NCI-H526 treated with DMSO at 0.1 percent for 48 hours (cell line): Measurements from ENCODE around the gene KY.

Experiments
- DNase-seq: peaks from one replicate; lab custom pipeline; 2025; lab: John Stamatoyannopoulos, UW

The KY gene, protein sequence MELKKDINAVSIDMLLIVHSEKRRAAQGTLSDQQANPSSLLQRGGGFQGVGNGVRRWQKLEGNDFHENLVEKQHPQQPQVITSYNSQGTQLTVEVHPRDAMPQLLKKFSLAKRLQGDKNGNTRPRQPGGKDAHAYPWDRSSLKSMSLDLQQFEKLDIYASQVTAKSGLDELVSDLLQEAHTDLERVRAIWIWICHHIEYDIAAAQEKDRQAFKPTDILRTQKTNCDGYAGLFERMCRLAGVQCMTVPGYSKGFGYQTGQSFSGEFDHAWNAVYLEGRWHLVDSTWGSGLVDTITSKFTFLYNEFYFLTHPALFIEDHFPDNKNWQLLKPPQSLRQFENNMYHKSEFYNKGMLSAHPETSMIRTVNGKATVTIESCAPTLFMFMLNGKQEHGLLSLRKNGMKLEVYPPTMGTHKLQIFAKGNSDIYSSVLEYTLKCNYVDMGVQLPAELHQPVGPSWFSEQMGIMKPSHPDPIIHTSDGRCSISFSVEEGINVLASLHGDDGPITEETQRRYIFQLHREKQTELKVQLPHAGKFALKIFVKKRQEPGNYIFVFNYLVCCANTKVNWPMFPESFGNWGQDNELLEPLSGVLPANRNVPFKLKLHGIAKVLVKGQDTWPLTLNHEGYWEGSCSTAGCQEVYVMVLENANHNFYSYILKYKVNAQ

DNA sequence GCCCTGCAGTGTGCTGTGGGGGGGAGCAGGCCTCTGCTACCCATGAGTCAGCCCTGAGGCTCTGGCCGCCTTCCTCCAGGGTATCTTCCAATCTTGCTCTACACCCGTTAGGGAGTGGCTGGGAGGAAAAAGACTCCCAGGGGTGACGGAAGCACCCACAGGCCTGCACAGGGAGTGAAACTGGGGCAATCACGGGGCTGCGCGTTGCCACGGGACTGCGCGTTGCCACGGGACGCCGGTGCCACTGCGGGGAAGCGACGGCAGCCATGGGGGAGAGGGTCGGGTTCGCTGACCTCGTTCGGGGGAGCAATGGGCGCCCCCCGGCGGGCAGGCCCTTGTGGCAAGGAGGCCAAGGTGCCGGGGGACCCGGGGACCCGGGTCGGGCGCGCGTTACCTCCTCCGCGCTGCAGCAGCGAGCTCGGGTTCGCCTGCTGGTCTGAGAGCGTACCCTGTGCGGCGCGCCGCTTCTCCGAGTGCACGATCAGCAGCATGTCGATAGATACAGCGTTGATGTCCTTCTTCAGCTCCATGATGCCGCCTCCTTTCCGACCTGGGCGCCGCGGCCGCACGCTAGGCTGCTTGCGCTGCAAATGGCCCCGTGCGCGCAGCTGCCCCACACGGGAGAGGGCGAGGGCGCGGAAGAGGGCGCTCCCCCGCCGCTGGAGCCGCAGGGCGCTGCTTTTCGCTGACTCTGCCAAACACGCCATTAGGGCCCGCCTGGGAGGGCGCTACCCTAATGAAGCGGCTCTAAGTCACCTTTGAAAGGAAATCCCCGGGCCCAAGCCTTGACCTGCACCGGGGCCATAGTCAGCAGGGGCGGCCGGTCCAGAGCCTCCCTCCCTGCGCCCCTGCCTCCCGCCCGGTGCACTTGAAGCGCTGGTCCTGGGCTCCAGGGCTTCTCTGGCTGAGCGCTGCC, at the start of gene KY:
KY (minus strand) TSS at position 592 of the 916 bp plus-strand sequence; CDS start at position 530, 62 bp downstream.
- peak; percentile 31 for DNase-seq

DNA sequence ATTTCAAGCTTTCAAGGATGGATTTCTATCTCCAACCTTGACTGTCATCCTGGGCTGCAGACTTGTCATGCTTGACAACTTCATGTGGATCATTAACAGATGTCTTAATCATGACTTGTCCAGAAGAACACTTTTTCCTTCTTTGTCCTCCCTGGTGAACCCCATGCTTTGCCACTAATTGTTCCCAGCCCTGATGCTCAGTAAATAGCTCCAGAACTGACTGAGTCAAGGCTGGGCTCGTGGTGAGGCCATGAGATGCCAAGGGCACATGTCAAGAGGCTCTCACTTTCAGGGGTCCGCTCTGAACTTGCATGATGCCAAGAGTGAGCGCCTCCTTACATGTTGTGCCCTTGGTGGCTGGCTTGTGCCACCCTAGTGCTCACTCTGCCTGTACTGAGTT, 48.9 kb upstream of the KY start:
- DNase-seq: no peak

DNA sequence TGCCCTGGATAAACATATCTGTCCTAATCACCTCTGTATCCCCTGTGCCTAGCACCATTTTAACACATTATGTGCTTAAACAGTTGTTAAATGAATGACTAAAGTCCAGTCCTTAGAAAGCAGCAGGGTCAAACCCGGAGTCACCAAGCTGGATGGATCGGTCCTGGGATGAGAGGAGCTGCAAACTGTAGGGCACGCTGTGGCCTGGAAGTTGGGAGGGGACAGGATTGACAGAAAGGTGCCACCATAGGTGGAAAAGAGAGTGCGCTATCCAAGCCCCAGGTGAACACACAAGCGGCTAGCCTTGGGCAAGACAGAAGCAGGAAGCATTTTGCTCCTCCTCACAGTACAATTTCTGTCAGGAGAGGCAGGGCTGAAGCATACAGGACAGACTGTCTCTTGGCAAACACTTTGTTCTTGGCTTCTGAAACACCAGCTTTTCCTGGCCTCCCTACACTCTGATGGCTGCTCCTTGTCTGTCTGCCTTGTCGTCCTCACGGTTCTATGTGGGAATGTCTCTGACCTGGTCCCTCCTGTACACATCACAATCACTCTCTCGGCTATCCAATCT, 48.4 kb upstream of the KY start:
- no peak for DNase-seq

DNA sequence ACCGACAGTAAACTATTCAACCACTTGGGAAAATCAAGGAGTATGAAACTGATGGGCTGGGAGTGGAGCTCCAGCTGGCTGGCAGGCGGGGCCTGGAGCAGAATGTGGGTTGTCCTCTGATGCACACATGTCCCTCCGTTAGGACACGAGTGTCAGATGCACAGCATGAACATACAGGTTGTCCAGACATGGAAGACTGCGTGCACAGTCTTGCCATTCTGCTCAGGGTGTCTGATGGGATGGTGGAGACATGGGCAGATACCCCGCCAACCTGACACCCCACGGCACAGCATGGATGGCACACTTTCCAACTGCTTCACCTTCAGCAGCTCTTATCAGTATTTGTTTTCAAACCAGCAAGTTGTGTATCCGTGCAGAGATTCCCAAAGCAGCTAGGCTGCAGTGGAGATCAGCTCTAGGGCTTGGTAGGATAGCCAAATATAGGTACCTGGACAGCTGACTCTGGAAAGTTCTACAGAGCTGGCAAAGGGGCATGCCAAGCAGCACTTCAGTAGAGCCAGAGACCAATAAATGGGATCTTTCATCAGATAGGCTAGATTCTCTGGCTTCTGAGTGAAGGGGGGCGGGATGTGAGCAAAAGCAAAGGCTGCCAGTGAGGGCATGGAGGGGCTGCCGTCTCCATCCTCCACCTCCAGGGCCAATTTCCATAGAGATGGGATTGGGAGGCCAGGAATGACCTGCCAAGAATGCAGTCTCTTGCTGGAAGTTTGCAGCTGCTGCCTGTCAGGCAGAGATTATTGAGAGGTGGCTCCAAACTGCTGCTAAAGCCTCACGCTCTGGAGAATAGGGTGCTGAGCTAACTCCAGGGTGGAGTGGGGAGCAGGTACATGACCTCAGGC, 47.2 kb upstream of the KY start:
- no peak for DNase-seq

DNA sequence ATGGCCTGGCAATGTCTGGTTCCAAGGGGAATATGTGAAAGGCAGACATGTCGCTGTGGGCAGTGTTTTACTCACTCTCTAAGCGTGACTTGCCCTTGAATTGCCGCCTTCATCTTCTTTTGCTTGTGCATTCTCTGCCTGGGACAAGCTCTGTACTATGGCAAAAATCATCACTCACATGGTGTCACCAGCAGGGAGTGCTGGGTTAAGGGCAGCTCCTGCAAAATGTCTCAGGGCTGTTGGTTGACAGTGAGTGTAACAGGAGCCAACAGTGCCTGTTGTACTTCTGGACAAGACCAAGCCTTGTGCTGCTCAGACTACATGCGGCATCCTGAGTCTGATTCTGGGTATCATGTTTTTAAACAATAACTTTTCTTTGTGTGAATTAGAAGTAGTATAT, 45.3 kb upstream of the KY start:
- DNase-seq: no peak

DNA sequence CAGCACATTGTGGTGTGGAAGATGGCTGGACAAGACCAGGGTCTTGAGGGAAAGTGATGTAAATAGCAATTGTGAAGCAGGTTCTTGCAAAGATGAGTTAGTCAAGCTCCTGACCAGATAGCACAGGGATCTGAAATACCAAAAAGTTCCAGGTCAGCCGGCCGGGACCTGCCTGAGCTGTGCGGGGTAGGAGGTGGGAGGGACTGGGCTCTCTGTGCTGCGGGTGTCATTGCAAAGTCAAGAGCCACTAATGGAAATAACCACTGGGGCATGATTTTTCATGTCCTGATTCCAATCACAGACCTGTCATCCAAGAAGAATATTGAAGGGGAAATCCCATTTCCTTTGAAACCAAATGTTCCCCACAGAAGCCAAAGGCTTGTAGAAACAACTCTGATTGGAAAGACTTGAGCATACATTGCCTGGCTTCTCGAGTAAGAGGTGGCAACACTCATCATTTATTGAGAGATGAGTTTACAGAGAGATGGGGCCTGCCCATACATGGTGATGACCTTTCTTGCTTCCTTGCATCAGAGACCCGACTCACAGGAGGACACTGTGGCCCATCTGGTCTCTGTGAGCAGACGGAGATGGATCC, 44.2 kb upstream of the KY start:
- DNase-seq: no peak

DNA sequence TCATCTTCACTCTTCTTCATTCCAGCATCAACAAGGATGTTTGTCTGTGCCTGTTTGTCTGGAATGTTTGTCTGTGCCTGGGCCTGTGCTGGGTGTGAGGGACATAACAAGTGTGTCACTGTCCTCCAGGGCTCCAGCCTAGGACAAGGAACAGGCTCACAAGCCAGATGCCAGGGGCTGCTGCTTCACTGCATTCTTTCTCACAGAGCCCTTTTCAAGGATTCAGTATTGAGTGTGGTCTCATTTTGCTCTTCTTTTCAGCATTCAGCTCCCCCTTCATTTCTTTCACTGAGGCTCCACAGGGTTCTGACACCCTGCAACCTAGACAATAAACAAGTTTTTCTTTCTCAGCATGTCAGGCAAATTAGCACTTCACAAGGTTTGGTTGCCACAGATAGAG, 43.6 kb upstream of the KY start:
- DNase-seq: no peak

DNA sequence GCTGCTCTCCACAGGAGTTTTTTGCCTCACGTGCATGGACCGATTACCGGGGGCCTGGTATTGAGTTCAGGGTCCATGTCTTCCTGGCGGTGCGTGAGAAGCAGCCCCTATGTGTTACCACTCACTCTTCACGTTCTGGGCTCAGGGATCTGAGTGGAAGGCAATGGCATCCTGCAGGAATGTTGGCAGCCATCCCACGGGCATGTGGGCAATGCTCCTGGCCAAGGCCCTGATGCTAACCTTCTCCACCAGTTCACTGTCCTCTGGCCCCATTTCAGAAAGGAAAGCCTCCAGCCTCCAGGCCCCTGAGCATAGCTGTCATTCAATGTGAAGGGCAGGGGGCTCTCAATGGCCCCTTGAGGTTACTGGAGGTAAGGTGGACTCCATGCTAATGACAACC, 43.0 kb upstream of the KY start:
- DNase-seq: no peak

DNA sequence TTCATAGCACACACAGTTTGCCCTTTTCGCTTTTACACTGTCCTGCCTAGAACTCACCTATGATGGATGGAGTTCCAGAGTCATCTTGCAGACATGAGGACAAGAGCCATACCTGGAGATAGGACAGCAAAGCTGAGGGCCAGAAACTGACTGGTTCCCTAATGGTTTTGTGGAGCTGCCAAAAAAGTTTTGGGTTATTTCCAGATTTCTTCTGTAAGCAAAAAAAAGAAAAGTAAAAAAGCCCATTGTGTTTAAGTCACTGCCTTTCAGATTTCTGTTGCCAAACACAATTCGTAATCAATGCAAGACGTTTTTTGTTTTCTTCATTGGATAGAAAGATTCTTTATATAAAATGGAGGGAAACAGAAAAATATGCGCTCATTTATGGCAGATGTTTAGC, 42.4 kb upstream of the KY start:
- DNase-seq: no peak

DNA sequence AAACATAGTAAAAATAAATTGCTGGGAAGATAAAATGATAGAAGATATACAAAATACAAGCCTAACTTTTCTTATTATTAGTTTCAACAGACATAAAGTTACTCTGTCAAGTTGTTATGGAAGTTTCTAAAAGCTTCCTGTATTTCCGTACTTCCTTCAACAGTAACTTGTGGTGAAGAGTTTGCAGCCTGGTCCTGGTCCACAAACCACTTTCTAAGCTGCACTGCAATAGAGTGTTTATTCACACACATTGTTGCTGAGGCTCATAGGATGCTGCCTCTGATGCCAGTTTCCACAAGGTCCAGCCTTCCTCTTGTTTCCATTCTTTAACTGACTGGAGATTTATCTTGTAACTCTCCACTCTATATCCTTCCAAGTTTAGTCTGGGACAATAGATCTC, 39.4 kb upstream of the KY start:
- no peak for DNase-seq

DNA sequence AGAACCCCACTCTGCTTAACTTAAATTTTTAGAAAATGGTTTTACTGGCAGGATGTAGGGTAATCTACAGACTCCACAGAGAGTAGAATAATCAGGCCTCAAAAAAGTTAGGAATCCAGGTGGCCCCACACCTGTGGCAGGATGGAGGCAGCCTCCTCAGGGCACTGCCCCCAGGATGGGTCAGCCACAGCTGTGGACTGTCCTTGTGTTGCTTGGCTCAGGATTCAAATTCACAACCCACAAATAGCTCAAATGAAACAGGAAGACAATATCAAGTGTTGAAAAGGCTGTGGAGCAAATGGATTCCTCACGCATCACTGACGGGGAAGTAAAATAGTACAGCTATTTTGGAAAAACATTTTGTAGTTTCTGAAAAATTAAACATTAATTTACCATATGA, 36.8 kb upstream of the KY start:
- no peak for DNase-seq

DNA sequence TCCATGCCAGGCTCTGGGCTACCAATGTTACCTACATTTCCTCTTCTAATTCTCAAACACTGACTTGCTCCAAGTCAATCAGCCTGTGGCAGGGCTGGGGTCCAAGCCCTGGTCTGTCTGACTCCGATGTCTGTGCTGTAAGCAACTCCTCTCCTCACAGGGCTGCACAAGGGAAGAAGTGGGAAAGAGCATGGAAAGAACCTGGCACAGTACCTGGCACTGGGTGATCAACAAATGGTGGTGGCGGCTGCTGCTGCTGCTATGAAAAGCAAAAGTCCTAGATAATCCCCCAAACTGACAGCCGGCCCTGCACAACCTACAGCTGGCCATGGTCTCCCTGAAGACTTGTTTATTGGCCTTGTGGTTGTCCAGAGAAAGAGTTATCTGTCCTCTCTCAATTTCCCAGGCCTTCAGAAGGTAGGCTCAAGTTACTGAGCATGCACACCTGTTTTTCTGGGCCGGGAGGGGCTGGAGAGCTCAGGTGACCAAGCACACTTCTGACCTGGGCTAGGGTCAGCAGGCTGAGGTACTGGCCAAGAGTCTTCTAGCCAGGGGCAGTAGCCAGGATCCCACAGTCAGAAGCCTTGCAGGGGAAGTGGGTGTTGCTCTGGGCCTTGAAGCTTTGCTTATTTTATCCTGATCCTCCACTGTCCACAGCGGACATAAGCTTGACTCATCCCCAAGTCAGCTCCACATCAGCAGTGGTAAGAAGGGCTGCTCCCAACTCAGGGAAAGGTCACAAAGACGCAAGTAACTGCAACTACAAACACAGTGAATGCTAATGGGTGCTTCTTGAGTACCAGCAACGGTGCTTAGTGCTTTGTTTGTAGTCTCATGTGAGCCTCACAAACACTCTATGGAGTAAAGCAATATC, 35.3 kb upstream of the KY start:
- no peak for DNase-seq

DNA sequence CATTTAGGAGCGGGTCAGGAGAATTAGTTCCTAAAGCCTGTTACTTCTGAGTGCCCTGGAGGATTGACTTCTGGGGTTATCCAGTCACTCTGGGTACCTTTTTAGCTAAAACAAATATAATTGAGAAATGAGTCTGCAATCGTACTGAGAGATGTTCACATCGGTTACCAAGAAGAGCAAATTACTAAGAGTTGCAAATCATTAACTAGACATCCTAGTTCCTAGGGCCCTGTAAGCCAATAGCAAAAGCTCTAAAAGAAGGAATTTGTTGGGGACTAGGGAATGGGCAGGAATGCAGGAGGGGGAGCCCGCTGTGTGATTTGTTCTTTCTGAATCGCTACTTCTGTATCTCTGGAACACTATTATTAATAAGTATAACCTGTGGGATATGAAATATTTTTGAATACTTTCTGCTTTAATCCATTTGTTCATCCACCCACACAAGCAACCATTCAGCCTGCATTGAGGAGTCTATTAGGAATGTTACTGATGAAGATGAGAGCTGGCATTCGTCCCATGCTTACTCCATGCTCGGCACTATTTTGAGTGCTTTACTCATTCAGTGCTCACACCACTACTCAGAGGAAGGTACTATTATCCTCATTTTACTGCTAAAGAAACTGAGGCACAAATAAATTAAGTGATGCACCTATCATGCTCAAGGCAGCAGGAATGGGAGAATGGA, 31.5 kb upstream of the KY start:
- DNase-seq: no peak

DNA sequence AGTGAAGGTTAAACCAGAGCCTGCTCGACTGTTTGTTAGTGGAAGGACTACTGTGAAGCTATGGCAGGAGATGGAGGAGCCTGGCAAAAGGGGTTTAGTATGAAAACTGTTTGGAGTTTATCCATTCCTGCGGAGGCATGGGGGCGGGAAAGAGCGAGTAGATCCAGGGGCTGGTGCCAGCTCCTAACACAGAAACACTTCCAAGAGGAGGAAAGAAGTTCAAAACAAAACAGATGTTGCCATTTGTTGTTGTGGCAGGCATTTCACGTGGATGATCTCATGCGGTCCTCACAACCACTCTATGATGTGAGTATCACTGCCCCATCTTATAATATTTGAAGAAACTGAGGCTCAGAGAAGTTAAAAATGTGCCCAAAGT, 30.7 kb upstream of the KY start:
- no peak for DNase-seq

DNA sequence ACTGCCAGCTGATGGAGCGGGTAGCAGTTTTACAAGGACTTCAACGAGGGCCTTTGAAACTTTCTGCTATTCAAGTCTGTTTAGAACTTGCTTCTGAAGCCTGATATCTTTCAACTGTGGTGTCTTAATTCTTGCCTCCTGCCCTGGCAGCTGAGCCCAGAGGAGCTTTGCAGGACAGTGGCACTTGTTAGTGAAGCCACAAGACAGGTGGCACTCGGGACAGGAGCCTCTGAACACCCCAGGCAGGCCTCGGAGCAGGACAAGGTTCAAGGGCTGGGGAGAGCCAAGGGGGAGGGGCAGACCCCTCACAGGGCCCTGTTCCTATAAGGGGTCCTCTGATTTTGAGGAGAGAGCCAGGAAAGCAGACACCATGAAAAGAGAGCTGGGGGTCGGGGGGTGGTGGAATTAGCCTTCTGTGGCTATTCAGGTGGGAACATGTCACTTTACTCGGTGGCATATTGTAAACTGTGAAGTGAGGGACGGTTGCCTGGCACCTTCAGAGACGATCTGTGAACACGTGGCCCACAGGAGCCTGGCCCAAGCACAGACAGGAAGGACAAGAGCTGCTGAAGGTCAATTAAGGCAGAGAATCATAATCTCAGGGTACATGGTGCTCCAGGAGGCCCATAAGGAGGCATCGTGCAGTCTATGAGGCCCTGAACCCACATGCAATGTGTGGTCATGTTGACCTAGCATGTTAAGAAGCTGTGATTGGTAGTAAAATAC, 30.1 kb upstream of the KY start:
- no peak for DNase-seq

DNA sequence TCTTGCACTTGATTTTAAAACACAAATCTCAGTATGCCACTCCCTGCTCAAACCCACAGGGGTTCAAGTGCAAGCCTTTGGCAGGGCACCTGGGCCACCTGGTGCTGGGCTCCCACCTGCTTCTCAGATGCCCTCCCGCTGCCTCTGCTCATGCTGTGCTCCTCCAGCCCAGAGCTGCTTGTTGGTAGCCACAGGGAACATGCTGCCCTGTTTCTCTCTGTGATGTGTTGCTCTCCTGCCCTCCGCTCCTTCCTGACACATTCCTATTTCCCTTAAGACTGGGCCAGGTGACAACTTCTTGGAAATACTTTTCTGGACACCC, 27.1 kb upstream of the KY start:
- DNase-seq: no peak

DNA sequence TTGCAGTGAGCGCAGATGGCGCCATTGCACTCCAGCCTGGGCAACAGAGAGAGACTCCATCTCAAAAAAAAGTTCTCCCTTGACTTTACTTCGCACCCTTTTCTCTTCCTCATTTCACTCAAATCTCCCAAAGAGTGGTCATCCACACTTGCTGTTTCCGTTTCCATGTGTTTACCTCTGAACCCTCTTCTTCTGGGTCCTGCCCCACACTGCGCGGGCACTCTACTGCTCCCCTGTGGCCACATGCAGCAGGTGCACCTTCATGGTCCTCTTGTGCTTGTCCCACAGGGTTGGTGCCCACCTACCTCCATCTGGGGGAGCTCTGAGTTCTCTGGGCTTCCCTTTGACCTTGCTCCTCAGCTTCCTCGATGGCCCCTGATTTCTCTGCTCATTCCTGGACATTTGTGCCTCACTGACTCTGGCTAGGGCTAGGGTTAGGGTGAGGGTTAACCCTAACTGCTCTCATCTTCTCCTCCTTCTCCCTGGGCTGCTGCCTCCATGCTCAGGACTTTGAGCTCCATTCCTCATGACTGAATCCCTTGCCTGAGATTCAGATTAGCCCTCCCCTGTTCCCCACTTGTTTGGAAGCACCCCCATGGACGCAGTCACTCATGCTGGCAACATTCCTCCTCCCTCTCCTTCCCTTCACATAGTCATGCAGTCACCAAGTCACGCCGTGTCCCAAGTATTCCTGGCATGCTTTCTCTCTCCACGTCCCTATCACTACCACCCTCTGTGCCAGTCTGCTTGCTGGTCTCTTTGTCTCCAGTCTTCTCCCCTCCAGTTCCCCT, 26.6 kb upstream of the KY start:
- no peak for DNase-seq

DNA sequence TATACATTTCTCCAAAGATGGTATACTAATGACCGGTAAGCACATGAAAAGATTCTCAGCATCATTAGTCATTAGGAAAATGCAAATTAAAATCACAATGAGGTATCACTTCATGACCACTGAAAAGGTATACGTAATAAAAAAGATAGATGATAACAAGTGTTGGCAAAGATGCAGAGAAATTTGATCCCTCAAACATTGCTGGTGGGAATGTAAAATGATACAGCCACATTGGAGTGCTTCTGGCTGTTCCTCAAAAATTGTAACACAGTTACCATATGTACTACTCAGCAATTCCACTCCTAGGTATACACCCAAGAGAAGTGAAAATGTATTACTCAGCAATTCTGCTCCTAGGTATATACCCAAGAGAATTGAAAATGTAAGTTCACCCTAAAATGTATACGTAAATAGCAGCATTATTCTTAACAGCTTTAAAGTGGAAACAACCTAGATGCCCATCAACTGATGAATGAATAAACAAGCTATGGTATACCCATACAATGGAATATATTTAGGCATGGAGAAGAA, 25.0 kb upstream of the KY start:
- no peak for DNase-seq
